ENCODE measurements around the gene TRUB1. TPM values are rescaled to one million over a fixed set of nuclear protein-coding genes. Genes with fewer than 3 reads are reported as not detected.

The TRUB1 gene
- total RNA-seq, 1 donor from 2014 or later: 21.2 TPM

GRCh38 chr10:114982989-114983388 is 45.0 kb downstream of the TRUB1 start:
- H3K4me1 Mint-ChIP-seq (ENCODE audit: low read depth): no peaks in the 10 kb centered on the region
- peaks cover 53% of the 10 kb centered on the region for H3K36me3 Mint-ChIP-seq (ENCODE audit: insufficient read depth)
- H3K9me3 Mint-ChIP-seq (ENCODE audit: low read depth): peaks cover 39% of the 10 kb centered on the region
- DNase-seq (ENCODE audit: low spot score, unreplicated experiment): no peak
- H3K27ac Mint-ChIP-seq: no peak overlapping the region
- no peak for TF ChIP-seq CTCF (IDR thresholded peaks at IDR 0.05; ENCODE audit: unreplicated experiment)
- H3K4me3 Mint-ChIP-seq (ENCODE audit: low read depth): no peak overlapping the region
- H3K27me3 Mint-ChIP-seq: no peaks in the 10 kb centered on the region

GRCh38 chr10:114987995-114988394 is 50.0 kb downstream of the TRUB1 start:
- no peak overlapping the region for H3K27ac Mint-ChIP-seq
- no peak for TF ChIP-seq CTCF (IDR thresholded peaks at IDR 0.05; ENCODE audit: unreplicated experiment)
- peaks cover 30% of the 10 kb centered on the region for H3K9me3 Mint-ChIP-seq (ENCODE audit: low read depth)
- H3K36me3 Mint-ChIP-seq (ENCODE audit: insufficient read depth): peaks cover 25% of the 10 kb centered on the region
- H3K4me3 Mint-ChIP-seq (ENCODE audit: low read depth): no peak overlapping the region
- no peak for DNase-seq (ENCODE audit: low spot score, unreplicated experiment)
- H3K27me3 Mint-ChIP-seq: no peaks in the 10 kb centered on the region
- H3K4me1 Mint-ChIP-seq (ENCODE audit: low read depth): no peaks in the 10 kb centered on the region

- DNase-seq (ENCODE audit: low spot score, unreplicated experiment): no peak
- no peak overlapping the region for H3K4me3 Mint-ChIP-seq (ENCODE audit: low read depth)
- no peak for TF ChIP-seq CTCF (IDR thresholded peaks at IDR 0.05; ENCODE audit: unreplicated experiment)
- H3K27me3 Mint-ChIP-seq: no peaks in the 10 kb centered on the region
- H3K9me3 Mint-ChIP-seq (ENCODE audit: low read depth): peaks cover 8% of the 10 kb centered on the region
- H3K4me1 Mint-ChIP-seq (ENCODE audit: low read depth): no peaks in the 10 kb centered on the region
- H3K36me3 Mint-ChIP-seq (ENCODE audit: insufficient read depth): peaks cover 5% of the 10 kb centered on the region
- no peak overlapping the region for H3K27ac Mint-ChIP-seq
These were observed 52.6 kb downstream of the TRUB1 start for GRCh38 chr10:114990586-114990985.

- H3K4me1 Mint-ChIP-seq (ENCODE audit: low read depth): no peaks in the 10 kb centered on the region
- peaks cover 5% of the 10 kb centered on the region for H3K36me3 Mint-ChIP-seq (ENCODE audit: insufficient read depth)
- H3K27me3 Mint-ChIP-seq: no peaks in the 10 kb centered on the region
- no peak for DNase-seq (ENCODE audit: low spot score, unreplicated experiment)
- no peak overlapping the region for H3K4me3 Mint-ChIP-seq (ENCODE audit: low read depth)
- H3K9me3 Mint-ChIP-seq (ENCODE audit: low read depth): peaks cover 8% of the 10 kb centered on the region
- TF ChIP-seq CTCF (IDR thresholded peaks at IDR 0.05; ENCODE audit: unreplicated experiment): no peak
- no peak overlapping the region for H3K27ac Mint-ChIP-seq
These were observed 53.0 kb downstream of the TRUB1 start for GRCh38 chr10:114990991-114991390.

GRCh38 chr10:114992189-114992775 is 54.3 kb downstream of the TRUB1 start:
- H3K27me3 Mint-ChIP-seq: no peaks in the 10 kb centered on the region
- H3K27ac Mint-ChIP-seq: no peak overlapping the region
- H3K4me1 Mint-ChIP-seq (ENCODE audit: low read depth): no peaks in the 10 kb centered on the region
- no peak for DNase-seq (ENCODE audit: low spot score, unreplicated experiment)
- no peak for TF ChIP-seq CTCF (IDR thresholded peaks at IDR 0.05; ENCODE audit: unreplicated experiment)
- peaks cover 2% of the 10 kb centered on the region for H3K36me3 Mint-ChIP-seq (ENCODE audit: insufficient read depth)
- peaks cover 3% of the 10 kb centered on the region for H3K9me3 Mint-ChIP-seq (ENCODE audit: low read depth)
- H3K4me3 Mint-ChIP-seq (ENCODE audit: low read depth): no peak overlapping the region

All from progenitor cell of endocrine pancreas (in vitro differentiated cells).